Glomerular visceral epithelial cell (primary cell): Measurements from ENCODE around the gene PACRGL.

Source experiments
- DNase-seq: peaks from one replicate; pipeline ENCODE4 v3.0.0-alpha.2; 2016; ENCODE audit errors: extremely low spot score

The PACRGL gene

GRCh38 chr4:20700007-20700761, at the start of gene PACRGL:
TSS of gene PACRGL (plus strand) at chr4:20700458. CDS start at chr4:20704482, 4,024 bp downstream.
- peak; percentile 93 for DNase-seq

GRCh38 chr4:20652226-20652885, 47.9 kb upstream of the PACRGL start:
- DNase-seq, result no peak

DNA sequence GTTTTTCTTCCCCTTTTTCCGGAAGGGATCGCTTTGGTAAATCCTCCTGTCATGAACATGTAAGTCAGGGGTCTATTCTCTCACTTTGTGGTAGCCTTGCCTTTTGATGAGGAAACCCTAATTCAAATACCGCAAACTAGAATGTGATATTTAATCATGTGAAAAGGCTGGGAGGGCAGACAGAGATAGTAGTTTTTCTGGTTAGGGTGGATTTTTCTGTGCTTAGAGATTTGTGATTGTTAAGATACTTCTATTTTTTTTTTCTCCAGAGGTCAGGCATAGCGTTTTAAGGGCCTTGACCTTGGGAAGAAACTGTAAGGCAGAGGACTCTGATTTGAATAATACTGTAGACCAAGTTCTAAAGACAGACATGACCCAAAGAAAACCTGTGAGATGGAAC, 41.8 kb upstream of the PACRGL start:
- DNase-seq, result no peak

- no peak for DNase-seq
Observed at GRCh38 chr4:20662851-20663250, 37.4 kb upstream of the PACRGL start.

- DNase-seq, result no peak
Observed at GRCh38 chr4:20666012-20666860, 34.0 kb upstream of the PACRGL start.

GRCh38 chr4:20672262-20672661, 28.0 kb upstream of the PACRGL start:
- no peak for DNase-seq

DNA sequence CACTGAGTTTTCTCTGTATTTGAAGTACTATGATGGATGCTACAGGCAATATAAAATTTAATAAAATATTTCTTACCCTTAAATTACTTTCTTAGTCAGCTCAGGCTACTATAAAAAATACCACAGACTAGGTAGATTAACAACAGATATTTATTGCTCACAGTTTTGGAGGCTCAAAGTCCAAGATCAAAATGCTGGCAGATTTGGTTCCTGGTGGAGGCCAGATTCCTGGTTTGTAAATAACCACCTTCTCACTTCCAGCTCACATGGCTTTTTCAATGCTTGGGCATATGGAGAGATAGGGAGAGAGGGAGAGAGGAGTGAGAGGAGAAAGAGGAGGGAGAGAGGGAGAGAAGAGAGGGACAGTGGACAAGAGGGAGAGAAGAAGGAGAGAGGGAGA, 24.5 kb upstream of the PACRGL start:
- no peak for DNase-seq

GRCh38 chr4:20676501-20677197, 23.6 kb upstream of the PACRGL start:
- no peak for DNase-seq

- DNase-seq, result no peak
Observed at GRCh38 chr4:20678400-20678799, 21.9 kb upstream of the PACRGL start.

DNA sequence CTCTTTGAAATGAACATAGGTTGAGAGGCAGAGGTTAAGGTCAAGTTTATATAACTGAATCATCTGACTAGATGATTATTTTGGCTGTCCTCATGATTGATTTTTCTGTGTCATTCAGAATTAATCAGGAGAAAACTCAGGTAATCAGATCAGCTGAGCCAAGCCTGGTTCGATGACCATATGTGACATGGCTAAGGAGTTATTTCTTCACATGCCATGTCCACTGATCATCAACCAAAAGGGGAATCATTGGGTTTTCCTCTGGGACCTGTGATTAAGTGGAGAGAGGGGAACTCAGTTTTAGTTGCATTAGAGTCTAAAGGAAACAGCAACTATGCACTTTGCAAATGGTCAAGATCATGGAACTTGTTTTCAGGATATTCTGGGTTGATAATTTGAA, 20.3 kb upstream of the PACRGL start:
- no peak for DNase-seq

DNA sequence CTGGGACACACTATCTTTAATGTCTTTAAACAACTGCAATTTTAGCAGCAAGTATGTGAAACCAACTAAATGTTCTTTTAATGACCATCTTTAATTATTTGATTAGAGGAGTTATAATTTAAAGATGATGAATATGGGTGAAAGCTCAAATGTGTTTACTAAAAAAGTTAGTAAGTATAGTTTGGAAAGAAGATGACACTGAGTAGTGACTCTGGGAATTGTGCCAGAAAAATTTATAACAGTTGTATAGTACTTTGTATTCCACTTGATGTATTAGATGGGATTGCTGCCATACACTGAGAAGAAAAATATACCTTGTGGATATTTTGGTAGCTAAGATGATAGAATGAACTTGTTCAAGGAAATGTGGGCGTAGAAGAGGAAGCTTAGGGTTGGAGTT, 19.5 kb upstream of the PACRGL start:
- DNase-seq, result no peak

GRCh38 chr4:20681271-20681670, 19.0 kb upstream of the PACRGL start:
- no peak for DNase-seq

GRCh38 chr4:20682853-20683252, 17.4 kb upstream of the PACRGL start:
- DNase-seq, result no peak

- DNase-seq, result no peak
Observed at GRCh38 chr4:20683766-20684165, 16.5 kb upstream of the PACRGL start.

- DNase-seq, result peak; percentile 18
Observed at GRCh38 chr4:20684852-20685763, 15.2 kb upstream of the PACRGL start.

DNA sequence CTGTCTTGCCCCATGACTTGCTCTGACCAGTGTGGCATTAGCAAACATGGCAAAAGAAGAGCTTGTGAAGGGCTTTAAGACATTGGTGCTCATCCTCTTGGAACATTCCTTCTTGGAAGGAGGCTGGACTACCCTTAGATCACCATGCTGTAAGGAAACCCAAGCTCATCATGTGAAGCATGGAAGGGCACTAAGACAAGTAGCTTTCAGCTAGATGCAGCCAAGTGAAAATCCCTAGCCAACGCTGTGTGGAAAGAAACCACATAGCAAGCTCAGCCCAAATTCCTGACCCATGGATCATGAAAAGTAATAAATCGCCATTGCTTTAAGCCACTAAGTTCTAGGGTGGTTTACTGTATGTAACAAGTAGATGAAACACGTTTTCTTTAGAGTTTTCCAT, 12.4 kb upstream of the PACRGL start:
- DNase-seq, result peak; percentile 92

GRCh38 chr4:20696815-20697214, 3.4 kb upstream of the PACRGL start:
- no peak for DNase-seq

GRCh38 chr4:20698382-20698781, 1.9 kb upstream of the PACRGL start:
- DNase-seq, result no peak

DNA sequence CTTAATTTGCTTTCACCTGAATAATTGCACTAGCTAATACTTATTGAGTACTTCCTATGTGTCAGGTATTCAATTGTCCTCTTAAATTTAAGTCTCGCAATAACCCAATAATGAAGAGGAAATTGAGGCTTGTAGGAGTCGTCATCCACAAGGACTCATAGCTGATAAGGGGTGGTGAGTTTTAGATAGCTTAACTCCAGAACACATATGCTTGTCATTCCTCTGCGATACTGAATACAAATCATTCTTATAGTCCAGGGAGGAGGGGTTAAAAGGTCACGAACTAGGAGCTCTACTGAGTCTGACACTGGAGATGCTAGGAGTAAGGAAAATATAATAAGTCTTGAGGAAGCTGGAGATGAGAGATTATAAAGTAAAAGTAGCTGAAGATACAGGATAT, 1.4 kb upstream of the PACRGL start:
- no peak for DNase-seq

GRCh38 chr4:20711335-20711734, 11.1 kb downstream of the PACRGL start:
- no peak for DNase-seq

- DNase-seq, result no peak
Observed at GRCh38 chr4:20723019-20723418, 22.8 kb downstream of the PACRGL start.
